HG03060 (cell line): ENCODE results near the gene OPRD1.
"Not testable (repeated sequence)": the region's sequence is repeated elsewhere in the genome, so short reads cannot be mapped to it uniquely, and the experiment has no call there.

ENCODE experiments used
- ATAC-seq: cut with Tn5 transposase; IDR thresholded peaks from one replicate; pipeline ENCODE4 v1.9.1; 2021; ENCODE audit warnings: low read depth, moderate number of reproducible peaks; ENCODE audit not compliant: unreplicated experiment

OPRD1 gene

GRCh38 chr1:28811766-28812668, at the start of gene OPRD1:
OPRD1 (plus strand) TSS chr1:28812170; CDS start chr1:28812384, 214 bp downstream.
- ATAC-seq = no peak

- ATAC-seq = no peak
These were observed 45.3 kb upstream of the OPRD1 start for GRCh38 chr1:28766532-28767183.

- no peak for ATAC-seq
These were observed 41.3 kb upstream of the OPRD1 start for GRCh38 chr1:28770601-28771165.

GRCh38 chr1:28771921-28772320, 40.0 kb upstream of the OPRD1 start:
- not testable (repeated sequence) for ATAC-seq

- no peak for ATAC-seq
These were observed 38.9 kb upstream of the OPRD1 start for GRCh38 chr1:28773105-28773504.

- ATAC-seq = no peak
These were observed 36.6 kb upstream of the OPRD1 start for GRCh38 chr1:28775121-28775942.

- ATAC-seq = no peak
These were observed 35.6 kb upstream of the OPRD1 start for GRCh38 chr1:28776341-28776740.

GRCh38 chr1:28778021-28778420, 33.9 kb upstream of the OPRD1 start:
- ATAC-seq = no peak

GRCh38 chr1:28779751-28780408, 32.1 kb upstream of the OPRD1 start:
- no peak for ATAC-seq

GRCh38 chr1:28781305-28781704, 30.7 kb upstream of the OPRD1 start:
- ATAC-seq = no peak

GRCh38 chr1:28782011-28782410, 30.0 kb upstream of the OPRD1 start:
- no peak for ATAC-seq

GRCh38 chr1:28783363-28783762, 28.6 kb upstream of the OPRD1 start:
- ATAC-seq = no peak

GRCh38 chr1:28789412-28789811, 22.6 kb upstream of the OPRD1 start:
- no peak for ATAC-seq

- ATAC-seq = no peak
These were observed 22.2 kb upstream of the OPRD1 start for GRCh38 chr1:28789816-28790215.

GRCh38 chr1:28790377-28791035, 21.5 kb upstream of the OPRD1 start:
- no peak for ATAC-seq

- not testable (repeated sequence) for ATAC-seq
These were observed 20.0 kb upstream of the OPRD1 start for GRCh38 chr1:28791929-28792328.

GRCh38 chr1:28792644-28793121, 19.3 kb upstream of the OPRD1 start:
- ATAC-seq = no peak

GRCh38 chr1:28794582-28794981, 17.4 kb upstream of the OPRD1 start:
- not testable (repeated sequence) for ATAC-seq
